SK-N-SH (cell line): ENCODE data around the gene IGFALS. TPM values are rescaled to one million over a fixed set of nuclear protein-coding genes. Genes with fewer than 3 reads are reported as not detected.

ENCODE experiments used
- CTCF ChIA-PET: fragments of 300-600, 350-600 bp; formaldehyde crosslinking; extraction: SDS; loops from one replicate; lab custom pipeline; 2021; lab: Yijun Ruan, JAX
- POLR2A ChIA-PET: fragments of 350-600 bp; sonication (Branson Sonifier 250); formaldehyde crosslinking; extraction: SDS; loops from one replicate; lab custom pipeline; 2020; ENCODE audit warnings: antibody characterized with exemption, inconsistent platforms; lab: Yijun Ruan, JAX
- DNase-seq: peaks from one replicate; pipeline ENCODE4 v3.0.0; 2012
- H2AFZ ChIP-seq: fragments of 200-600 bp; sonication (generic); 2 replicates; pipeline ENCODE4 v1.8.1; 2016; ENCODE audit warnings: antibody characterized with exemption, mild to moderate bottlenecking, low read depth
- H3F3A ChIP-seq: fragments of 200-600 bp; sonication (generic); replicated peaks from 2 replicates; pipeline ENCODE3; 2016; ENCODE audit warnings: antibody characterized with exemption, mild to moderate bottlenecking; ENCODE audit not compliant: insufficient read depth
- H3K27ac ChIP-seq, 2 experiments: fragments of 200-500 bp in 1 of 2; fragments of 200-600 bp in 1 of 2; sonication (Bioruptor generic) in 1 of 2; sonication (generic), shearing (Covaris generic) in 1 of 2; 2 replicates each; pipeline versions ENCODE4 v1.5.1 to v1.6.1; 2014 to 2016; ENCODE audit warnings: low read depth in 2 of 2, inconsistent platforms in 1 of 2, low read length in 1 of 2, mild to moderate bottlenecking in 1 of 2, mixed read lengths in 1 of 2
- H3K27me3 ChIP-seq: fragments of 200-600 bp; sonication (generic), shearing (Covaris generic); 2 replicates; pipeline ENCODE4 v1.6.1; 2016; ENCODE audit warnings: mixed run types; ENCODE audit not compliant: insufficient read depth
- H3K36me3 ChIP-seq, 2 experiments: fragments of 200-500 bp in 1 of 2; fragments of 200-600 bp in 1 of 2; sonication (Bioruptor generic) in 1 of 2; sonication (generic) in 1 of 2; replicated peaks in 1 of 2; 2 replicates each; pipeline versions ENCODE3 to v1.5.1; 2014 to 2016; ENCODE audit warnings: low read length in 1 of 2, mild to moderate bottlenecking in 1 of 2; ENCODE audit not compliant: insufficient read depth in 2 of 2, control insufficient read depth in 1 of 2
- H3K4me1 ChIP-seq, 2 experiments: fragments of 200-500 bp in 1 of 2; fragments of 200-600 bp in 1 of 2; sonication (Bioruptor generic) in 1 of 2; sonication (generic), shearing (Covaris generic) in 1 of 2; 2 replicates each; pipeline versions ENCODE4 v1.5.1 to v1.6.1; 2014 to 2016; ENCODE audit warnings: low read depth in 1 of 2, low read length in 1 of 2, mixed run types in 1 of 2; ENCODE audit not compliant: insufficient read depth in 2 of 2, control insufficient read depth in 1 of 2
- H3K4me2 ChIP-seq: fragments of 200-600 bp; sonication (generic), shearing (Covaris generic); 2 replicates; pipeline ENCODE4 v1.6.1; 2017; ENCODE audit warnings: mixed run types
- H3K4me3 ChIP-seq, 2 experiments: fragments of 200-500 bp in 1 of 2; fragments of 200-600 bp in 1 of 2; sonication (Bioruptor generic) in 1 of 2; sonication (generic), shearing (Covaris generic) in 1 of 2; 2 replicates each; pipeline versions ENCODE4 v1.5.1 to v1.8.1; 2014 to 2016; ENCODE audit warnings: low read depth in 2 of 2, inconsistent platforms in 1 of 2, low read length in 1 of 2, mild to moderate bottlenecking in 1 of 2, mixed read lengths in 1 of 2, moderate library complexity in 1 of 2
- H3K79me2 ChIP-seq: fragments of 200-600 bp; sonication (generic); 2 replicates; pipeline ENCODE4 v1.8.1; 2017; ENCODE audit warnings: mild to moderate bottlenecking; ENCODE audit not compliant: insufficient read depth
- H3K9ac ChIP-seq: fragments of 200-600 bp; sonication (generic); 2 replicates; pipeline ENCODE4 v1.6.1; 2017; ENCODE audit warnings: mixed run types
- H3K9me2 ChIP-seq: fragments of 200-600 bp; sonication (generic); 2 replicates; pipeline ENCODE4 v1.6.1; 2017; ENCODE audit warnings: mixed run types
- H3K9me3 ChIP-seq: fragments of 200-600 bp; sonication (generic); 2 replicates; pipeline ENCODE4 v1.6.1; 2017; ENCODE audit warnings: mixed run types, mild to moderate bottlenecking, moderate library complexity
- H4K20me1 ChIP-seq: fragments of 200-600 bp; sonication (generic); 2 replicates; pipeline ENCODE4 v1.6.1; 2017; ENCODE audit warnings: mild to moderate bottlenecking, mixed run types; ENCODE audit not compliant: insufficient read depth
- EZH2phosphoT487 ChIP-seq: fragments of 200-600 bp; sonication (generic); IDR thresholded peaks from 2 replicates; pipeline ENCODE4 v1.6.1; 2017; ENCODE audit warnings: low read depth, mixed run types, mild to moderate bottlenecking, antibody characterized with exemption, moderate library complexity, borderline replicate concordance
- FOXM1 ChIP-seq: IDR thresholded peaks from 2 replicates; pipeline ENCODE4 v1.4.0; 2012; ENCODE audit warnings: low read depth, mild to moderate bottlenecking
- GATA2 ChIP-seq: sonication (generic); formaldehyde crosslinking; IDR thresholded peaks from 2 replicates; pipeline ENCODE4 v1.5.0; 2020; ENCODE audit warnings: mild to moderate bottlenecking, missing genetic modification reagents
- MXI1 ChIP-seq: IDR thresholded peaks from 2 replicates; pipeline ENCODE4 v1.6.1; 2012; ENCODE audit warnings: mild to moderate bottlenecking, low read depth, low read length, improper control_type of control experiment
- NFIC ChIP-seq: IDR thresholded peaks from 2 replicates; pipeline ENCODE4 v1.4.0; 2012; ENCODE audit warnings: borderline replicate concordance
- RAD21 ChIP-seq: IDR thresholded peaks from 2 replicates; pipeline ENCODE4 v1.6.1; 2012; ENCODE audit warnings: mild to moderate bottlenecking, low read length
- RCOR1 ChIP-seq: fragments of 150-350 bp; IDR thresholded peaks from 2 replicates; pipeline ENCODE4 v1.6.1; 2017; ENCODE audit warnings: antibody characterized with exemption, low read length
- SIN3A ChIP-seq: IDR thresholded peaks from 2 replicates; pipeline ENCODE4 v1.6.1; 2012; ENCODE audit warnings: low read depth, mild to moderate bottlenecking, low read length, moderate library complexity, borderline replicate concordance
- SMC3 ChIP-seq: IDR thresholded peaks from 2 replicates; pipeline ENCODE4 v1.6.1; 2012; ENCODE audit warnings: low read depth, low read length, improper control_type of control experiment
- TCF12 ChIP-seq: IDR thresholded peaks from 2 replicates; pipeline ENCODE4 v1.4.0; 2012
- YY1 ChIP-seq: IDR thresholded peaks from 2 replicates; pipeline ENCODE4 v1.4.0; 2012; ENCODE audit warnings: low read depth, mild to moderate bottlenecking
- WGBS: methylation state at CpG from one replicate; pipeline ENCODE4 v1.1.6; 2017; ENCODE audit warnings: low lambda C conversion rate; 5-methylcytosine and 5-hydroxymethylcytosine counted together
- polyA plus RNA-seq, 3 experiments: library from polyadenylated mRNA; depleted of rRNA; stranded (reverse); fragments of >200 nt; gene quantifications; 2 replicates each; pipeline ENCODE4 v1.2.3, GENCODE V29; 2012
- TF ChIP-seq, protein P1 (sequence below): IDR thresholded peaks from 2 replicates; pipeline ENCODE4; 2012
- TF ChIP-seq, protein P2 (sequence below): fragments of 150-350 bp; IDR thresholded peaks from 2 replicates; pipeline ENCODE4 v1.6.1; 2017; ENCODE audit warnings: antibody characterized with exemption, low read length, low read depth, borderline replicate concordance
- TF ChIP-seq, protein P3 (sequence below): IDR thresholded peaks from 2 replicates; pipeline ENCODE4 v1.4.0; 2012; ENCODE audit warnings: low read depth, borderline replicate concordance
- TF ChIP-seq, protein P4 (sequence below): IDR thresholded peaks from 2 replicates; pipeline ENCODE4 v1.4.0; 2012; ENCODE audit warnings: low read depth

IGFALS gene
- polyA plus RNA-seq, 1 of the 3 experiments (the other 2 are of a cell fraction): 0.02 TPM

DNA sequence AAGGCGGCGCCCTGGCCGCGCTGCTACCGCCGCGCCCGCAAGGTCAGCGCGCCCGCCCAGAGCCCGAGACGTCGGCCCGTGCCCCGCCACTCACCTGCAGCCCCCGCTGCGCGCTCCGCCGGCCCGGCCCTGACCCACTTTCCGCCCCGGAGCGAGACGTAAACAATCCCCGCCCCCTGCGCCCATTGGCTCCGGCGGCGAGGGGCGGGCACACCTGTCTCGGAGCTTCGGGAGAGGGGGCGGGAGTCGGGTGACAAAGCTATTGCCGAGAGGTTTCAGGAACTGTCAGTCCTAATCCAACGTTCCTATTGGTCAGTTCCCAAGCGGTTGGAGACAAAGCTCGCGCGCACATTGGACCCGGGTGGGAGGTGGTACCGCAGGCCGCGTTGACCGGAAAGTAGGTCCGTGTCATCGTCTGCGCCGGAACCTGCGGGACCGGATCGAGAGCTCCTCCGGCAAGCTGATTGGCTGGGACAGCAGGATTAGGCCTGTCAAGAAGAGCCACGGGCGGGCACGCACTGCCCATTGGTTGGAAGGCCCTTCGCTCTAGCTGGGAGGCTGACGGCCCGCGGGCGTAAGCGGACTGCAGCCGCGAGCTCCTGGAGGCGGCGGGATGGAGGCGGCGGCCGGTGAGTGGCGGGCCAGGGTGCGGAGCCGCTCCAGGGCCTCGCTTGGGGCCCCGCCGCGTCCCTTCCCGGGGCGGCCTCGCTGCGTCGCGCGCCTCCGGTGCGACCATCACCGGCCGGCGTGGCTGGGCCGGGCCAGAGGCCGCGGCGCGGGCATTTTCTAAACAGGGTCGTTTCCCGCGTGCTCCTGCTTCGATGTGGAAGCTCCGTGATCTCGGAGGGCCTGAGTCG lies 10.9 kb downstream of the IGFALS start, which contains the start of the genes NUBP2 and SPSB3 (continued):
- TF ChIP-seq RAD21 (no peak), NFIC (no peak), SIN3A (peak; percentile 90), YY1 (no peak), RCOR1 (no peak), TCF12 (no peak), MXI1 (peak; percentile 57), EZH2phosphoT487 (no peak), GATA2 (CRISPR knock-in tag) (no peak)
- TF ChIP-seq, protein P1, sequence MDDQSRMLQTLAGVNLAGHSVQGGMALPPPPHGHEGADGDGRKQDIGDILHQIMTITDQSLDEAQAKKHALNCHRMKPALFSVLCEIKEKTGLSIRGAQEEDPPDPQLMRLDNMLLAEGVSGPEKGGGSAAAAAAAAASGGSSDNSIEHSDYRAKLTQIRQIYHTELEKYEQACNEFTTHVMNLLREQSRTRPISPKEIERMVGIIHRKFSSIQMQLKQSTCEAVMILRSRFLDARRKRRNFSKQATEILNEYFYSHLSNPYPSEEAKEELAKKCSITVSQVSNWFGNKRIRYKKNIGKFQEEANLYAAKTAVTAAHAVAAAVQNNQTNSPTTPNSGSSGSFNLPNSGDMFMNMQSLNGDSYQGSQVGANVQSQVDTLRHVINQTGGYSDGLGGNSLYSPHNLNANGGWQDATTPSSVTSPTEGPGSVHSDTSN: peak; percentile 98
- TF ChIP-seq, protein P2, sequence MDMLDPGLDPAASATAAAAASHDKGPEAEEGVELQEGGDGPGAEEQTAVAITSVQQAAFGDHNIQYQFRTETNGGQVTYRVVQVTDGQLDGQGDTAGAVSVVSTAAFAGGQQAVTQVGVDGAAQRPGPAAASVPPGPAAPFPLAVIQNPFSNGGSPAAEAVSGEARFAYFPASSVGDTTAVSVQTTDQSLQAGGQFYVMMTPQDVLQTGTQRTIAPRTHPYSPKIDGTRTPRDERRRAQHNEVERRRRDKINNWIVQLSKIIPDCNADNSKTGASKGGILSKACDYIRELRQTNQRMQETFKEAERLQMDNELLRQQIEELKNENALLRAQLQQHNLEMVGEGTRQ: no peak

DNA sequence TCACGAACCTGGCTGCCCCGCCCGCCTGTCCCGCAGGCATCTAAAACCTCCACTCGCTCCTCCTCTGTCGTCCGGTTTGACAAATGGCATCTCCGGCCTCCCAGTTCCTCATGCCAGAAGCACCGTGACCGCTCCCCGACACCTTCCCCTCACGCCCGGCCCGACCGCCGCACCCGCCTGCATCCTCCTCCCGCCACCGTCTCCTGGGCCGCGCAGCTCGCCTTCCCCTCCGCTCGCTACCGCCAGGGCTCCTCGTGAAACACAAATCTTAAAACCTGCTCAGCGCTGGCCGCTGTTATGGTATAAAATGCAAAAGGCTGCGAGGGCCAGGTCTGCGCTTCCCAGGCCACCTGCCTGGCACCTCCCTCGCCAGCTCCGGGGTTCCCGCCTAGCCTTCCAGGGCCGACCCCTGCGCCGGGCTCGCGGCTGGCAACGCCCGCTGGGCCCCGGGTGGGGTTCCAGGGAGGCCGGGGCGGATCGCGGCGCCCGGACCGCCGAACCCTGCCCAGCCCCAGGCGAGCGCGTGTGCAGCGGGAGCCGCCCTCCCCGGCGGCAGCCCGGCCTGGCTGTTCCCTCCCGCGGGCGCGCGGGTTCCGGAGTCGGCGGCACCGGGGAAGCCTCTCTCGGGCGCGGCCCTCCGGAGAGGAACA lies 11.6 kb downstream of the IGFALS start:
- H3K36me3 ChIP-seq: peaks cover 3 to 36% of the 10 kb centered on the region in 2 experiments
- peak overlapping the region; percentile 73 for H3K9ac ChIP-seq
- no peak overlapping the region for H2AFZ ChIP-seq
- CTCF ChIA-PET: interaction anchor here (0.8 to 4.3 kb wide), 5 partner anchors 8 to 74 kb away, joined by 3 to 40 read pairs (median 4); partner anchors contain the start of genes EME2 and MRPS34
- H3K27me3 ChIP-seq: no peaks in the 10 kb centered on the region
- WGBS: 14% methylated on average over 8 of the region's 70 CpGs
- peaks cover 52% of the 10 kb centered on the region for H3K79me2 ChIP-seq
- POLR2A ChIA-PET: interaction anchor here (1.1 to 2.2 kb wide), 6 partner anchors 10 to 183 kb away, joined by 3 to 24 read pairs (median 6); partner anchors contain the start of genes EME2, FAHD1, HAGH and MRPS34
- no peaks in the 10 kb centered on the region for H3K9me2 ChIP-seq
- H3K4me2 ChIP-seq: peak overlapping the region; percentile 91
- peaks cover 0 to 8% of the 10 kb centered on the region in 2 experiments; a peak in 1 of 4 replicates for H3K4me1 ChIP-seq
- H3K27ac ChIP-seq: peak overlapping the region; percentile 20 to 32; a peak in 2 of 4 replicates
- H3K4me3 ChIP-seq: peak overlapping the region; percentile 77 to 90
- H3F3A ChIP-seq: peaks cover 8% of the 10 kb centered on the region
- peak; percentile 70 for DNase-seq
- no peaks in the 10 kb centered on the region for H3K9me3 ChIP-seq
- peaks cover 13% of the 10 kb centered on the region; the same call in 1 of the 2 replicates for H4K20me1 ChIP-seq
- TF ChIP-seq, protein P3, sequence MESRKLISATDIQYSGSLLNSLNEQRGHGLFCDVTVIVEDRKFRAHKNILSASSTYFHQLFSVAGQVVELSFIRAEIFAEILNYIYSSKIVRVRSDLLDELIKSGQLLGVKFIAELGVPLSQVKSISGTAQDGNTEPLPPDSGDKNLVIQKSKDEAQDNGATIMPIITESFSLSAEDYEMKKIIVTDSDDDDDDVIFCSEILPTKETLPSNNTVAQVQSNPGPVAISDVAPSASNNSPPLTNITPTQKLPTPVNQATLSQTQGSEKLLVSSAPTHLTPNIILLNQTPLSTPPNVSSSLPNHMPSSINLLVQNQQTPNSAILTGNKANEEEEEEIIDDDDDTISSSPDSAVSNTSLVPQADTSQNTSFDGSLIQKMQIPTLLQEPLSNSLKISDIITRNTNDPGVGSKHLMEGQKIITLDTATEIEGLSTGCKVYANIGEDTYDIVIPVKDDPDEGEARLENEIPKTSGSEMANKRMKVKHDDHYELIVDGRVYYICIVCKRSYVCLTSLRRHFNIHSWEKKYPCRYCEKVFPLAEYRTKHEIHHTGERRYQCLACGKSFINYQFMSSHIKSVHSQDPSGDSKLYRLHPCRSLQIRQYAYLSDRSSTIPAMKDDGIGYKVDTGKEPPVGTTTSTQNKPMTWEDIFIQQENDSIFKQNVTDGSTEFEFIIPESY: no peak
- TF ChIP-seq EZH2phosphoT487: no peak
- no peak for TF ChIP-seq GATA2 (CRISPR knock-in tag)
- TF ChIP-seq, protein P1: peak; percentile 16; the same call in 1 of the 2 replicates
- TF ChIP-seq, protein P4, sequence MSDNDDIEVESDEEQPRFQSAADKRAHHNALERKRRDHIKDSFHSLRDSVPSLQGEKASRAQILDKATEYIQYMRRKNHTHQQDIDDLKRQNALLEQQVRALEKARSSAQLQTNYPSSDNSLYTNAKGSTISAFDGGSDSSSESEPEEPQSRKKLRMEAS: no peak
- TF ChIP-seq FOXM1: no peak
- TF ChIP-seq SMC3: no peak
- TF ChIP-seq, all 33 proteins: peak for 1
